Hepatocyte (in vitro differentiated cells): ENCODE measurements around the gene UHRF1.

Experiments
- EZH2 ChIP-seq: fragments of 200-600 bp; sonication (generic); IDR thresholded peaks from 2 replicates; pipeline ENCODE4 v1.6.1; 2016; ENCODE audit warnings: antibody characterized with exemption, mild to moderate bottlenecking, borderline replicate concordance
- TF ChIP-seq, protein P1 (sequence below): fragments of 200-600 bp; sonication (generic); IDR thresholded peaks from 2 replicates; pipeline ENCODE4 v1.5.1; 2016; ENCODE audit warnings: antibody characterized with exemption, mild to moderate bottlenecking; ENCODE audit not compliant: poor library complexity

- TF ChIP-seq, protein P1, sequence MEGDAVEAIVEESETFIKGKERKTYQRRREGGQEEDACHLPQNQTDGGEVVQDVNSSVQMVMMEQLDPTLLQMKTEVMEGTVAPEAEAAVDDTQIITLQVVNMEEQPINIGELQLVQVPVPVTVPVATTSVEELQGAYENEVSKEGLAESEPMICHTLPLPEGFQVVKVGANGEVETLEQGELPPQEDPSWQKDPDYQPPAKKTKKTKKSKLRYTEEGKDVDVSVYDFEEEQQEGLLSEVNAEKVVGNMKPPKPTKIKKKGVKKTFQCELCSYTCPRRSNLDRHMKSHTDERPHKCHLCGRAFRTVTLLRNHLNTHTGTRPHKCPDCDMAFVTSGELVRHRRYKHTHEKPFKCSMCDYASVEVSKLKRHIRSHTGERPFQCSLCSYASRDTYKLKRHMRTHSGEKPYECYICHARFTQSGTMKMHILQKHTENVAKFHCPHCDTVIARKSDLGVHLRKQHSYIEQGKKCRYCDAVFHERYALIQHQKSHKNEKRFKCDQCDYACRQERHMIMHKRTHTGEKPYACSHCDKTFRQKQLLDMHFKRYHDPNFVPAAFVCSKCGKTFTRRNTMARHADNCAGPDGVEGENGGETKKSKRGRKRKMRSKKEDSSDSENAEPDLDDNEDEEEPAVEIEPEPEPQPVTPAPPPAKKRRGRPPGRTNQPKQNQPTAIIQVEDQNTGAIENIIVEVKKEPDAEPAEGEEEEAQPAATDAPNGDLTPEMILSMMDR = no peak
- TF ChIP-seq EZH2 = no peak
These were observed 19.9 kb downstream of the UHRF1 start for GRCh38 chr19:4929186-4929585.
